Keratinocyte (primary cell): ENCODE measurements around the gene FAHD1. TPM values are rescaled to one million over a fixed set of nuclear protein-coding genes. Genes with fewer than 3 reads are reported as not detected.

Source experiments
- DNase-seq: peaks from one replicate; pipeline ENCODE4 v3.0.0-alpha.2; 2011; ENCODE audit warnings: low read depth, missing footprints, low spot score
- FAIRE-seq: peaks from 2 replicates; lab custom pipeline; 2011; peaks lifted over from hg19 to GRCh38; lab: Jason Lieb, UNC
- H2AFZ ChIP-seq: 2 replicates; pipeline ENCODE4 v1.6.0; 2012; ENCODE audit warnings: low read length, control low read depth, inconsistent platforms; ENCODE audit not compliant: control insufficient read depth
- H3K27ac ChIP-seq: 2 replicates; pipeline ENCODE4 v1.5.1; 2011; ENCODE audit warnings: low read length; ENCODE audit not compliant: control insufficient read depth, insufficient read depth
- H3K27me3 ChIP-seq: 3 replicates; pipeline ENCODE4 v1.6.0; 2011; ENCODE audit warnings: low read length; ENCODE audit not compliant: control insufficient read depth, insufficient read depth; ENCODE audit errors: extremely low read depth
- H3K36me3 ChIP-seq, 2 experiments: 2 replicates in 1 of 2; 3 replicates in 1 of 2; pipeline ENCODE4 v1.5.1; 2011; ENCODE audit warnings: low read length in 2 of 2, mild to moderate bottlenecking in 1 of 2; ENCODE audit not compliant: control insufficient read depth in 2 of 2, insufficient read depth in 2 of 2; ENCODE audit errors: extremely low read depth in 1 of 2
- H3K4me1 ChIP-seq: 3 replicates; pipeline ENCODE4 v1.5.1; 2011; ENCODE audit warnings: low read length; ENCODE audit not compliant: control insufficient read depth, insufficient read depth; ENCODE audit errors: extremely low read depth
- H3K4me2 ChIP-seq: 3 replicates; pipeline ENCODE4 v1.6.0; 2011; ENCODE audit warnings: low read depth, low read length; ENCODE audit not compliant: control insufficient read depth, insufficient read depth; ENCODE audit errors: extremely low read depth
- H3K4me3 ChIP-seq, 3 experiments: fragments of 200-600 bp in 1 of 3; sonication (generic) in 1 of 3; 2 replicates in 2 of 3; 3 replicates in 1 of 3; pipeline ENCODE4 v1.5.1; 2011 to 2016; ENCODE audit warnings: low read length in 3 of 3, mild to moderate bottlenecking in 3 of 3, control low read depth in 2 of 3, inconsistent platforms in 1 of 3, low read depth in 1 of 3, mixed read lengths in 1 of 3, mixed run types in 1 of 3, moderate library complexity in 1 of 3; ENCODE audit not compliant: control insufficient read depth in 2 of 3, insufficient read depth in 2 of 3; ENCODE audit errors: extremely low read depth in 1 of 3
- H3K79me2 ChIP-seq: 2 replicates; pipeline ENCODE4 v1.6.0; 2012; ENCODE audit warnings: low read length; ENCODE audit not compliant: control insufficient read depth, insufficient read depth
- H3K9ac ChIP-seq: 3 replicates; pipeline ENCODE4 v1.6.0; 2011; ENCODE audit warnings: low read length; ENCODE audit not compliant: control insufficient read depth, insufficient read depth; ENCODE audit errors: extremely low read depth
- H3K9me1 ChIP-seq: 3 replicates; pipeline ENCODE4 v1.6.0; 2011; ENCODE audit warnings: low read length; ENCODE audit not compliant: control insufficient read depth, insufficient read depth; ENCODE audit errors: extremely low read depth
- H3K9me3 ChIP-seq: 2 replicates; pipeline ENCODE4 v1.5.1; 2012; ENCODE audit warnings: low read depth, low read length; ENCODE audit not compliant: control insufficient read depth
- H4K20me1 ChIP-seq: 3 replicates; pipeline ENCODE4 v1.6.0; 2011; ENCODE audit warnings: low read length; ENCODE audit not compliant: control insufficient read depth, insufficient read depth; ENCODE audit errors: extremely low read depth
- CTCF ChIP-seq, 3 experiments: IDR thresholded peaks in 1 of 3; conservative IDR thresholded peaks in 1 of 3; optimal IDR thresholded peaks in 1 of 3; 2 replicates in 2 of 3; 3 replicates in 1 of 3; pipeline versions ENCODE3 to v1.5.1; 2011; ENCODE audit warnings: low read length in 3 of 3, mild to moderate bottlenecking in 3 of 3, moderate library complexity in 2 of 3, control low read depth in 1 of 3, inconsistent platforms in 1 of 3; ENCODE audit not compliant: insufficient read depth in 2 of 3; ENCODE audit errors: extremely low read depth in 1 of 3
- EZH2 ChIP-seq: IDR thresholded peaks from one replicate; pipeline ENCODE4 v1.6.1; 2012; ENCODE audit warnings: inconsistent platforms, mild to moderate bottlenecking, low read length, moderate library complexity
- dilution Hi-C: fragments of 300-500 bp; cut with MboI; formaldehyde crosslinking; loops from one replicate; pipeline ENCODE4 v1.7.0; 2020; ENCODE audit warnings: low sequenced_read_pairs; ENCODE audit not compliant: extremely low pct_ligation_motif_present
- polyA plus RNA-seq, 5 experiments: library from polyadenylated mRNA; depleted of rRNA in 3 of 5; stranded (reverse) in 3 of 5; stranded (forward) in 1 of 5; unstranded in 1 of 5; fragments of >200 nt; gene quantifications; 1 replicate in 1 of 5; 2 replicates in 3 of 5; 3 replicates in 1 of 5; pipeline versions ENCODE4 v1.2.1 to v1.2.3, GENCODE V29; 2011 to 2012; ENCODE audit warnings: missing spikeins in 2 of 5, low read depth in 1 of 5, low replicate concordance in 1 of 5

FAHD1 gene
- polyA plus RNA-seq, 1 donor (not counting 4 experiments of a cell fraction or from before 2014, with no cell fraction given): 29.4 TPM

GRCh38 chr16:1788708-1789100 lies 38.3 kb upstream of the FAHD1 start:
- Histone ChIP-seq H3K9me1 (no peaks in the 10 kb centered on the region), H3K27me3 (no peaks in the 10 kb centered on the region), H3K4me3 (no peak overlapping the region), H3K79me2 (peaks cover 35% of the 10 kb centered on the region), H4K20me1 (peaks cover 3% of the 10 kb centered on the region), H3K4me2 (peak overlapping the region; percentile 22), H3K27ac (no peak overlapping the region), H3K9me3 (no peaks in the 10 kb centered on the region), H3K9ac (no peak overlapping the region), H3K36me3 (peaks cover 0 to 11% of the 10 kb centered on the region in 2 experiments), H2AFZ (no peak overlapping the region), H3K4me1 (peaks cover 22% of the 10 kb centered on the region)
- TF ChIP-seq EZH2 (no peak), CTCF (optimal IDR thresholded peaks at IDR 0.05 in 1 of 3, IDR thresholded peaks at IDR 0.05 in 1 of 3, conservative IDR thresholded peaks at IDR 0.05 in 1 of 3; ENCODE audit: extremely low read depth in 1 of 3, insufficient read depth in 2 of 3, low read length in 3 of 3) (no peak)
- DNase-seq: no peak
- dilution Hi-C loops: no loop called here
- no peak for FAIRE-seq

- TF ChIP-seq CTCF (optimal IDR thresholded peaks at IDR 0.05 in 1 of 3, IDR thresholded peaks at IDR 0.05 in 1 of 3, conservative IDR thresholded peaks at IDR 0.05 in 1 of 3; ENCODE audit: extremely low read depth in 1 of 3, insufficient read depth in 2 of 3, low read length in 3 of 3) (no peak), EZH2 (no peak)
Observed at GRCh38 chr16:1789643-1790045, 37.4 kb upstream of the FAHD1 start.

More at GRCh38 chr16:1789643-1790045, 37.4 kb upstream of the FAHD1 start:
- Histone ChIP-seq H3K9me3 (no peaks in the 10 kb centered on the region), H3K79me2 (peaks cover 30% of the 10 kb centered on the region), H4K20me1 (peaks cover 3% of the 10 kb centered on the region), H3K9me1 (no peaks in the 10 kb centered on the region), H3K27ac (no peak overlapping the region), H3K36me3 (peaks cover 0 to 11% of the 10 kb centered on the region in 2 experiments), H3K4me1 (peaks cover 15% of the 10 kb centered on the region), H3K27me3 (no peaks in the 10 kb centered on the region), H3K4me2 (no peak overlapping the region), H3K9ac (no peak overlapping the region), H2AFZ (no peak overlapping the region), H3K4me3 (no peak overlapping the region)
- dilution Hi-C loops: no loop called here
- DNase-seq (no peak), FAIRE-seq (no peak)
